Effector CD8-positive, alpha-beta T cell (primary cell): ENCODE data around the gene PLEKHM2.
"Not testable (repeated sequence)": the region's sequence is repeated elsewhere in the genome, so short reads cannot be mapped to it uniquely, and the experiment has no call there.

Source experiments
- DNase-seq: peaks from one replicate; lab custom pipeline; 2025; lab: John Stamatoyannopoulos, UW
- total RNA-seq, 4 experiments: gene quantifications; one replicate each; lab custom pipeline; 2026; lab: John Stamatoyannopoulos, UW

Gene PLEKHM2
- 85.8 to 136 (median 107) reads per million in 4 experiments for total RNA-seq

DNA sequence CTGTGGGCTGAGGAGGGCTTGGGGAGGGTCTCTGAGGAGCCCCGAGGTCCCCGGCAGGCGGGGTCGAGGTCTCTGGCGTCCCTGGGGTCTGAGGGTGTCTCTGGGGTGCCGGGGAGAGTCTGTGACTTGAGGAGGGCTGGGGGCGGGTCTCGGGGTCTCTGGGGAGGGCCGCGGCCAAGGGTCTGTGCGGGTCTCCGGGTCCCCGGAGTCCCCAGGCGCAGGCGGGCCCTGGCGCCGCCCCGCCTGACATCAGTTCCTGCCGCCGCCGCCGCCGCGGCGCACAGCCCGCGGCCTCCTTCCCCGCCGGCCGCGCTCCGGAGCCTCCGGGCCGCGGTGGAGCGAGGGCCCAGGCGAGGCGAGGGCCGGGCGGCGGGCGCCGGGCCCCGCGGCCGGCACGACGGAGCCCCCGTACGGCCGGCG, at the start of gene PLEKHM2:
Gene PLEKHM2, plus strand, starts transcription at position 279 of the 420 bp plus-strand sequence. CDS start 239 bp downstream, outside the sequence.
- peak; percentile 9 for DNase-seq

- no peak for DNase-seq
Measured at GRCh38 chr1:15636436-15636835, 47.7 kb upstream of the PLEKHM2 start.

- DNase-seq: no peak
Measured at GRCh38 chr1:15637826-15638225, 46.3 kb upstream of the PLEKHM2 start.

- DNase-seq: no peak
Measured at GRCh38 chr1:15639262-15639661, 44.9 kb upstream of the PLEKHM2 start.

GRCh38 chr1:15639931-15640330, 44.2 kb upstream of the PLEKHM2 start:
- DNase-seq: no peak

DNA sequence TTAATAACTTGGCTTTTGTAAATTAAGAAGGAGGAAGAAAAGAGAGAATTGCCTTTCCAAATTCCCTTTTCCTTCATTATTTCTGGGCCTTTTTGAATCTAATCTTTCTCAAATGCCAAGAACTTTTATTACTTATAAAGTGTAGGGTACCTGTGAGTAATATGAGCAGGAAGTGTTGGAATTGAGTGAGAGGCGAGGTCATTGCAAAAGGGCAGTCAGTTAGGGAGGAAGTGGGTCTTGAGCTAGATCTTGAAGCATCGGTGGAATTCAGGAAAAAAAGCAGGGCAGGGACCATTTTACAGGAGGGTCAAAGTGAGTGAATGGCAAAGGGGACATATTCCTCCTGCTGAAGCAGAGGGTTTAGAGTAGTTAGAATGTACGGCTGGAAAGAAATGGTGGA, 43.5 kb upstream of the PLEKHM2 start:
- DNase-seq: no peak

DNA sequence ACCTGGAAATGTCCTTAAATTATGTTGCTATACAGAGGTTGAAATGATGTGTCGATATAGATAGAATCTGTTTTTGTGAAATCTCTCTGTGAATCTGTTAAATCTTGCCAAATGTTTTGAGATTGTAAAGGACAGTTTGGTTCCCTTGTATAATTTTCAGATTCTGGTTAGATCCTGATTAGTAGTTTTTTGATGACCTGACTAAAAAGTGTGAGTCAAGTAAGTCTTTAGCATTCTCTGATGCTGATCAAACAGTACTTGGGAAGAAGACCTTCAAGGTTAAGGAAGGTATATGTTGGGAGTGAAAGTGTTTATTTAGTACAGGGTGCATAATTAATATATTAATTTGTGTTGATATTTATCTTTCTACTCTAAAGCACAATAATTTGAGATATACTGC, 34.2 kb upstream of the PLEKHM2 start:
- DNase-seq: no peak

GRCh38 chr1:15650433-15650832, 33.7 kb upstream of the PLEKHM2 start:
- no peak for DNase-seq

DNA sequence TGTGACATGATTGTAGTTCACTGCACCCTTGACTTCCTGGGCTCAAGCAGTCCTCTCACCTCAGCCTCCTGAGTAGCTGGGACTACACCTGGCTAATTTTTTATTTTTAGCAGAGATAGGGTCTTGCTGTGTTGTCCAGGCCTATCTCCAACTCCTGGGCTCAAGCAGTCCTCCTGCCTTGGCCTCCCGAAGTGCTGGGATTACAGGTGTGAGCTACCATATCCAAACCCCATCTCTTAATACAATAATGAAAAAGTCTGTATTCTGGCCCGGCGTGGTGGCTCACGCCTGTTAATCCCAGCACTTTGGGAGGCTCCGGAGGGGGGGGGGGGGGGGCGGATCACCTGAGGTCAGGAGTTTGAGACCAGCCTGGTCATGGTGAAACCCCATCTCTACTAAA, 32.0 kb upstream of the PLEKHM2 start:
- not testable (repeated sequence) for DNase-seq

- DNase-seq: no peak
Measured at GRCh38 chr1:15654091-15654690, 29.9 kb upstream of the PLEKHM2 start.

DNA sequence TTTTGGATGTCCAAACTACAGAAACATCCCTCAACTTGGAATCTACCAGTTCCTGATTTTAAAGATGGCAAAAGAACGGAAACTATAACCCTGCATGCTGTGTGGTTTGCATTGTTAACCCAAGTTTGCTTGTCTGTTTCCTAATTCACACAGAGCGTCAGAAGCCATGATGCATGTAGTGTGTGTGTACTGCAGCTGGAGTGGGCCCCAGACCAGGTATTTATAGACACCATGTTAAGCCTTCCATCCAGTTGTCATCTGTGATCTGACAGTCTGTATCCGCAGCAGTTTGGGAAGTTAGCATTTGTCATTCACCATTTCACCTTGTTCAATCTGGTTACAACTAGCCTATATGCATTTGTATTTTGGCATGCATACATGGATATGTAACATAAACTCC, 27.7 kb upstream of the PLEKHM2 start:
- no peak for DNase-seq

DNA sequence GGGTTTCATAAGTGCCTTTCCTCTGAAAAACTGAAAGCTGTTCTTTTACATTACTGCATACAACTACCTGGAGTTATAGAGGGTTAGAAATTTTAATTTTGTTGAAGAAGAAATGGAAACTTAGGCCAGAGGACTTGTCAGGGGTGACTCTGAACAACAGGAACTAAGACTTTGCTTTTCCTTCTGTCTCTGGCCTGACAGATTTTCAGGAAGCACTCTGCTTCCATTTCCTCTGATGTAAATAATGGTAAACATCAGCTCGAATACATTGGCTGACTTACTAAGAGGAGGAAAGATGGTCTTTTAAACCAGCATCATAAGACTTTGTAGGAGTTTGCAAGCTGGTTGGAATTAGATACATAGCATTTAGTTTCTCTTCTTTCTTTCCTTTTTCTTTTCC, 27.1 kb upstream of the PLEKHM2 start:
- DNase-seq: no peak

DNA sequence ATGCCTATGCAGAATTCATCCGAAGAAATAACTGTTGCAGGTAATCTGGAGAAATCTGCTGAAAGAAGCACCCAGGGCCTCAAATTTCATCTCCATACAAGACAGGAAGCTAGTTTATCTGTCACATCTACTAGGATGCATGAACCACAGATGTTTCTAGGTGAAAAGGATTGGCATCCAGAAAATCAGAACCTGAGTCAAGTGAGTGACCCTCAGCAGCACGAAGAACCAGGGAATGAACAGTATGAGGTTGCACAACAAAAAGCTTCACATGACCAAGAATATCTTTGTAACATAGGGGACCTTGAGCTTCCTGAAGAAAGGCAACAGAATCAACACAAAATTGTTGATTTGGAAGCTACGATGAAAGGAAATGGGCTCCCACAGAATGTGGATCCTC, 24.0 kb upstream of the PLEKHM2 start:
- no peak for DNase-seq

DNA sequence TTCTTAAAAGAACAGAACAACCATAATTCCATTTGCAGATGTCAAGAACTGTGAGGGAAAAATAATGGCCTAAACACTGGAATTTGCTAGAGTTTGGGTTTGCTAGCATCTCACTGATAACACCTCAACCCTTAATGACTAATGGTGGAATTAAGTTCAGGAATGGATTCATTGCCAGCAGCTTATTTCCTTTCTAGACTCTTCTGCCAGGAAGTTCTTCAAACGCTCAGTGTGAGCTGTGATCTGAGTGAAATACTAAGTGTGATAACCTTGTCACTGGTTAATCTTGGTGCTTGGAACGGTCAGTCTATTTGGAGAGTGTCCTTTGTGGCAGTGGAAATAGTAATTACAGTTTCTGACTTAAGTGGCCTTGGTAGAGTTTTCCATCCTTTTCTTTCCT, 21.6 kb upstream of the PLEKHM2 start:
- no peak for DNase-seq

- no peak for DNase-seq
Measured at GRCh38 chr1:15663925-15664324, 20.2 kb upstream of the PLEKHM2 start.

DNA sequence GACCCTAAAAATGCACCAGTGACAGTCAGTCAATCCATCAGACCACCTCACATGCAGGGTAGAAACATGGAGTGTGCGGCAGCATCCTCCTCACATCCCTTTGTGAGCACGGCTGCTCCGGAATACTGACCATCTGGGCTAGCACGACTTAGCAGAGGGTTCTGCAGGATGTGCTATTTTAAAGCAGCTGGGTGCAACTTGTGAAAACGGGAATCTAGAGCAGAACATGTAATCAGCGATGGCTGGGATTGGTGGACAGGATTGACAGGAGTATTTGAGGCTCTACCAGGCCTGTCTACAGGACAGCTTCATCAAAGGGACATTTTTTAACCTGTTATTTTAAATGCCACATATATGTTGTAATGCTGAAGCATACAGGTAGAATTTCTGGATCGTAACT, 16.8 kb upstream of the PLEKHM2 start:
- DNase-seq: no peak

- no peak for DNase-seq
Measured at GRCh38 chr1:15668089-15668754, 15.9 kb upstream of the PLEKHM2 start.

DNA sequence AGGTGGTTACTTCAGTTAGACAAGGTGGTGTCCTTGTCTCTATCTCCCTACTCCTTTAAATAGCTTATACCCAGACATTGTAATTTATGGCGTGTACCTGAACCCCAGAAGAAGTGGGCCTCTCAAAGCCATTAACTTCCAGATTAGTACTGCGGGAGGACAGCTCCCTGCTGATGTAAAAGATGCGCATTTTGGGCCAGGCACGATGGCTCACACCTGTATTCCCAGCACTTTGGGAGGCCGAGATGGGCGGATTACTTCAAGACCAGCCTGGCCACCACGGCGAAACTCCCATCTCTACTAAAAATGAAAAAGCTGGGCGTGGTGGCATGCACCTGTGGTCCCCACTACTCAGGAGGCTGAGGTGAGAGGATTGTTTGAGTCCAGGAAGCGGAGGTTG, 15.0 kb upstream of the PLEKHM2 start:
- DNase-seq: no peak

- DNase-seq: no peak
Measured at GRCh38 chr1:15669864-15670263, 14.3 kb upstream of the PLEKHM2 start.

DNA sequence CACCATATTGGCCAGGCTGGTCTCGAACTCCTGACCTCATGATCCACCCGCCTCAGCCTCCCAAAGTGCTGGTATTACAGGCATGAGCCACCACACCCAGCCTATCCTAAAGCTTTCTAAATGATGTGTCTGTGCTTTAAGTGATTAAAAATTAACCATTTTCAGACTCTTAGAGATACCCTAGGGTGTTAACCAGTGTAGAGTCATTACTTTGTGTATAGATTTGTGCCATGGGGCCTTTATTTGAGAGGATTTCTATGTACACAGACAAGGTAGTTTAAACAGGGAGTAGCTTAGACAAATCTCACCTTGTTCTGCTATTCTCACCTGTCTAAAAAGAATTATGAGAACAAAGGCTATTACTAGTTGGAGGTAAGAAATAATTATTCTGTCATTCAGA, 12.7 kb upstream of the PLEKHM2 start:
- no peak for DNase-seq

DNA sequence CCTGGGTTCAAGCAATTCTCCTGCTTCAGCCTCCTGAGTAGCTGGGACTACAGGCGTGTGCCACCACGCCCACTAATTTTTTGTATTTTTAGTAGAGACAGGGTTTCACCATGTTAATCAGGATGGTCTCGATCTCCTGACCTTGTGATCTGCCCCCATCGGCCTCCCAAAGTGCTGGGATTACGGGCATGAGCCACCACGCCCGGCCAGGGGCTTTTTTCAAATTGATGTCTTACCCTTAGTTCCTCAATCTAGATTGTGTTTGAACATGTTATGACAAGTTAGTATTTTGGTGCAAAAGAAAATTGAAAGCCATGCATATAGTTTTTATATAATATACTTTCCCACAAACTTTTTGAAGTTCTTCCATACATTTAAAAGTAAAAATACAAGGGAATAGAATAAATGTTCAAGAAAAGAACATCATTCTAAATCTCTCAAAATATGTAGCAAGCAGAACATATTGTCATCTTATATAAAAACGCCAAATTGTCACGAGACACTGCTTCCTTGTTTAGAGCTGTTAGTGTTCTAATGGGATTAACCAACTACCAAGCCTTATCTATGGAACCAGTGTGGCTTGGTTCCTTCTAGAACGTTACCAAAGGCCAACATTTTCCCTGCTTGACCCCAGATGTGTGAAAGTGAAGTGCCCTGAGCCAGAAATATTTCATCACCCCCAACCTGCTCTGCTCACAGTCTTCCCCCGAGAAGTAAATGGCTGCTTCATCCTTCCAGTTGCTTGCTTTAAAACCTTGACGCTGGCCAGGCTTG, 9.5 kb upstream of the PLEKHM2 start:
- DNase-seq: no peak

GRCh38 chr1:15676010-15676409, 8.1 kb upstream of the PLEKHM2 start:
- no peak for DNase-seq
